ENCODE measurements around the gene SP3. TPM values are rescaled to one million over a fixed set of nuclear protein-coding genes. Genes with fewer than 3 reads are reported as not detected.
A peak's percentile ranks its signal among the peaks of the same experiment; 100 is the strongest.

Gene SP3
- polyA plus RNA-seq, 6 donors from 2014 or later, result 45.7 to 84.3 (median 66.9) TPM

- peak; percentile 96 to 98 for ATAC-seq (ENCODE audit: low read depth in 2 of 2)
- DNase-seq, result peak; percentile 14
- H3K4me1 Mint-ChIP-seq, result peaks cover 21 to 30% (median 25%) of the 10 kb centered on the region in 3 donors
- no peaks in the 10 kb centered on the region for H3K36me3 Mint-ChIP-seq
- peak overlapping the region in 5 of 6 donors; percentile 13 to 92 (median 89) for H3K27ac Mint-ChIP-seq
- no peaks in the 10 kb centered on the region for H3K27me3 Mint-ChIP-seq
- peak overlapping the region; percentile 2 to 85 (median 70) for H3K4me3 Mint-ChIP-seq
- H3K9me3 Mint-ChIP-seq, result no peaks in the 10 kb centered on the region
Measured at GRCh38 chr2:173990970-173991819, 26.0 kb upstream of the SP3 start.

DNA sequence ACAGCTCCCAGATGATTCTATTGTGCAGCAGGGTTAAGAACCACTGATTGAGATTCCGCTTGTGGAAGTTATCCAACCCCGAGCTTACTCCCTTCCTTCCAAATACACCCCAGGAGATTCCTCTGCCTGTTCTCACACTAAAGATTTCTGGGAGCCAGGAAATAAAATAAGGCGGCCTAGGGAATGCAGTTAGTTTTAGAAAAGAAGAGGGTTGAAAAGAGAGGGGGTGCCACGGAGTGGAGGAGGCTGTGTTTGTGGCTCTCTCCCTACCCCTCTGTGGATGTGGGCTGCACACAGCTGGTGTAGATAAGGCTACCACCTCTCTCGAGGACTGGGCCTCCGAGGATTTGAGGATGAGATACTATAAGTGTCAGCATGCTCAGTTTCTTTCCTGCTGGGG lies 25.1 kb upstream of the SP3 start:
- DNase-seq, result no peak
- no peaks in the 10 kb centered on the region for H3K36me3 Mint-ChIP-seq
- H3K27me3 Mint-ChIP-seq, result no peaks in the 10 kb centered on the region
- H3K4me1 Mint-ChIP-seq, result peaks cover 21 to 29% (median 25%) of the 10 kb centered on the region in 3 donors
- H3K4me3 Mint-ChIP-seq, result peak overlapping the region in 4 of 8 donors; percentile 26 to 76 (median 64)
- no peak for ATAC-seq (ENCODE audit: low read depth in 2 of 2)
- no peaks in the 10 kb centered on the region for H3K9me3 Mint-ChIP-seq
- H3K27ac Mint-ChIP-seq, result peak overlapping the region in 2 of 6 donors; percentile 24 to 89

- Mint-ChIP-seq H3K4me3 (no peak overlapping the region), H3K36me3 (no peaks in the 10 kb centered on the region), H3K27ac (peak overlapping the region in 2 of 6 donors; percentile 75 to 89), H3K27me3 (no peaks in the 10 kb centered on the region), H3K4me1 (peaks cover 21 to 29% (median 25%) of the 10 kb centered on the region in 3 donors), H3K9me3 (no peaks in the 10 kb centered on the region)
- DNase-seq, result no peak
- ATAC-seq (ENCODE audit: low read depth in 2 of 2), result no peak
Measured at GRCh38 chr2:173989884-173990215, 24.7 kb upstream of the SP3 start.

- peak overlapping the region in 2 of 6 donors; percentile 75 to 89 for H3K27ac Mint-ChIP-seq
- no peaks in the 10 kb centered on the region for H3K27me3 Mint-ChIP-seq
- no peak for ATAC-seq (ENCODE audit: low read depth in 2 of 2)
- H3K36me3 Mint-ChIP-seq, result no peaks in the 10 kb centered on the region
- peak overlapping the region in 1 of 8 donors; percentile 30 for H3K4me3 Mint-ChIP-seq
- no peaks in the 10 kb centered on the region for H3K9me3 Mint-ChIP-seq
- H3K4me1 Mint-ChIP-seq, result peaks cover 21 to 29% (median 25%) of the 10 kb centered on the region in 3 donors
- no peak for DNase-seq
Measured at GRCh38 chr2:173989160-173989883, 24.1 kb upstream of the SP3 start.

- peaks cover 20 to 24% (median 20%) of the 10 kb centered on the region in 3 donors for H3K4me1 Mint-ChIP-seq
- no peak for ATAC-seq (ENCODE audit: low read depth in 2 of 2)
- no peak overlapping the region for H3K27ac Mint-ChIP-seq
- DNase-seq, result no peak
- no peaks in the 10 kb centered on the region for H3K36me3 Mint-ChIP-seq
- no peaks in the 10 kb centered on the region for H3K27me3 Mint-ChIP-seq
- no peak overlapping the region for H3K4me3 Mint-ChIP-seq
- no peaks in the 10 kb centered on the region for H3K9me3 Mint-ChIP-seq
Measured at GRCh38 chr2:173986805-173987204, 21.6 kb upstream of the SP3 start.

- H3K9me3 Mint-ChIP-seq, result no peaks in the 10 kb centered on the region
- DNase-seq (no peak), ATAC-seq (ENCODE audit: low read depth in 2 of 2) (no peak)
- H3K27me3 Mint-ChIP-seq, result no peaks in the 10 kb centered on the region
- peaks cover 8 to 12% (median 8%) of the 10 kb centered on the region in 3 donors for H3K4me1 Mint-ChIP-seq
- no peak overlapping the region for H3K4me3 Mint-ChIP-seq
- H3K36me3 Mint-ChIP-seq, result no peaks in the 10 kb centered on the region
- H3K27ac Mint-ChIP-seq, result no peak overlapping the region
Measured at GRCh38 chr2:173985605-173985992, 20.4 kb upstream of the SP3 start.

GRCh38 chr2:173984866-173985604 lies 19.9 kb upstream of the SP3 start:
- DNase-seq (no peak), ATAC-seq (ENCODE audit: low read depth in 2 of 2) (no peak)
- H3K4me3 Mint-ChIP-seq, result no peak overlapping the region
- H3K4me1 Mint-ChIP-seq, result peaks cover 3 to 7% (median 4%) of the 10 kb centered on the region in 3 donors
- H3K27me3 Mint-ChIP-seq, result no peaks in the 10 kb centered on the region
- no peaks in the 10 kb centered on the region for H3K9me3 Mint-ChIP-seq
- H3K36me3 Mint-ChIP-seq, result no peaks in the 10 kb centered on the region
- no peak overlapping the region for H3K27ac Mint-ChIP-seq

DNA sequence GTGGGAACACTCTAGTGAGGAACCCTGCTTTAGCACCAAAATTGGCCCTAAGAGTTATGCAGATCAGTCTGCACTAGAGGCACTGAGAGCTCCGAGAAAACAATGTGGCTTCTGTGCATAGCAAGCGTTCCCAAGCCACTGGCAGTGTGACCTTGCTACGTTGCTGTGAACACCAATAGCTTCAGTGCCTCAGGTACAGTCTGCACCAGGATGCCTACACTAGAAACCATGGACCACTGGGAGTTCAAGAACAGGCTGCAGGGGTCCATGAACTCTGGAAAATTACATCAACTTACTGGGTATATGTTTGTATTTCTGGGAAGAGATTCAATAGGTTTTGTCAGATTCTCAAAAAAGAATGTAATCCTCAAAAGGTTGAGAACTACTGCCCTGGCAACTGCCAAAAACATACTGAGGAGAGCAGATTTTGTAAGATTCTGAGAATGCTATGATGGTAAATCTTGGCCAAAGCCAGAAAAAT lies 18.3 kb upstream of the SP3 start:
- Mint-ChIP-seq H3K36me3 (no peaks in the 10 kb centered on the region), H3K27ac (no peak overlapping the region), H3K4me1 (no peaks in the 10 kb centered on the region), H3K4me3 (no peak overlapping the region), H3K9me3 (no peaks in the 10 kb centered on the region), H3K27me3 (peaks cover 0 to 7% (median 0%) of the 10 kb centered on the region in 3 donors)
- no peak for ATAC-seq (ENCODE audit: low read depth in 2 of 2)
- DNase-seq, result no peak

DNA sequence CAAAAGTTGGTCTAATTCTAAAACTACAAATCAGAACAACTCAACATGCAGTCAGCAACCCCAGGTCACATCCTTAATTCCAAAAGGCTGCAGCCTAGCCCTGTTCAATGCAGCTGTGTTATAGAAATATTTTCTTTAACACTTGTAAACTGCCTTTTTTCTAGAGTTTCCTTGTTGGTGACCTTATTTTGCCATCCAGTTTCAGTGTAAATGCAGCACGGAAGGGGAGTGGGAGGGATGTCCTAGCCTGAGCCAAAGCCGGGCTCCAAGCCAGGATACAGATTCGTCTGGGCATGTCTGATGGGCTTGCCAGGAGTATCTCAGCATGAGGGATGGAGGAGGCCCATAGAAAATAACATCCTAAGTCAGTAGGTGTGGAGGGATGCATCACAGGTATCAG lies 17.7 kb upstream of the SP3 start:
- no peaks in the 10 kb centered on the region for H3K4me1 Mint-ChIP-seq
- H3K27ac Mint-ChIP-seq, result no peak overlapping the region
- ATAC-seq (ENCODE audit: low read depth in 2 of 2) (no peak), DNase-seq (no peak)
- no peaks in the 10 kb centered on the region for H3K9me3 Mint-ChIP-seq
- H3K27me3 Mint-ChIP-seq, result peaks cover 0 to 7% (median 0%) of the 10 kb centered on the region in 3 donors
- H3K4me3 Mint-ChIP-seq, result no peak overlapping the region
- H3K36me3 Mint-ChIP-seq, result no peaks in the 10 kb centered on the region

- no peak for ATAC-seq (ENCODE audit: low read depth in 2 of 2)
- H3K9me3 Mint-ChIP-seq, result no peaks in the 10 kb centered on the region
- peaks cover 0 to 7% (median 0%) of the 10 kb centered on the region in 3 donors for H3K27me3 Mint-ChIP-seq
- H3K36me3 Mint-ChIP-seq, result no peaks in the 10 kb centered on the region
- H3K4me3 Mint-ChIP-seq, result no peak overlapping the region
- no peak for DNase-seq
- no peak overlapping the region for H3K27ac Mint-ChIP-seq
- H3K4me1 Mint-ChIP-seq, result no peaks in the 10 kb centered on the region
Measured at GRCh38 chr2:173982182-173982714, 17.1 kb upstream of the SP3 start.

DNA sequence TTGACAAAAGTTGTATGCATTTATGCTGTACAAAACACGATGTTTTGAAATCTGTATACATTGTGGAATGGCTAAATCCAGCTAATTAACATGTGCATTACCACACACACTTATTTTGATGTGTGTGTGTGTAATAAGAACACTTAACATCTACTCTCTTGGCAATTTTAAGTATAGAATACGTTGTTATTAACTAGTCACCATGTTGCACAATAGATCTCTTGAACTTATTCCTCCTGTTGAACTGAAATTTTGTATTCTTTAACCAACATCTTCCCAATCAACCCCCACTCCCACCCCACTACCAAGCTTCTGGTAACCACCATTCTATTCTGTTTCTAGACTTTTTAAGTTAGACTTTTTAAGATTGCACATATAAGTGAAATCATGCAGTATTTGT lies 16.3 kb upstream of the SP3 start:
- Mint-ChIP-seq H3K4me3 (no peak overlapping the region), H3K9me3 (no peaks in the 10 kb centered on the region), H3K27me3 (peaks cover 0 to 7% (median 0%) of the 10 kb centered on the region in 3 donors), H3K27ac (no peak overlapping the region), H3K4me1 (no peaks in the 10 kb centered on the region), H3K36me3 (no peaks in the 10 kb centered on the region)
- DNase-seq, result no peak
- ATAC-seq (ENCODE audit: low read depth in 2 of 2), result no peak

- DNase-seq, result no peak
- Mint-ChIP-seq H3K36me3 (no peaks in the 10 kb centered on the region), H3K4me3 (no peak overlapping the region), H3K27ac (peak overlapping the region in 2 of 6 donors; percentile 33 to 72), H3K27me3 (peaks cover 0 to 7% (median 0%) of the 10 kb centered on the region in 3 donors), H3K4me1 (no peaks in the 10 kb centered on the region), H3K9me3 (no peaks in the 10 kb centered on the region)
- no peak for ATAC-seq (ENCODE audit: low read depth in 2 of 2)
Measured at GRCh38 chr2:173979751-173980351, 14.7 kb upstream of the SP3 start.

DNA sequence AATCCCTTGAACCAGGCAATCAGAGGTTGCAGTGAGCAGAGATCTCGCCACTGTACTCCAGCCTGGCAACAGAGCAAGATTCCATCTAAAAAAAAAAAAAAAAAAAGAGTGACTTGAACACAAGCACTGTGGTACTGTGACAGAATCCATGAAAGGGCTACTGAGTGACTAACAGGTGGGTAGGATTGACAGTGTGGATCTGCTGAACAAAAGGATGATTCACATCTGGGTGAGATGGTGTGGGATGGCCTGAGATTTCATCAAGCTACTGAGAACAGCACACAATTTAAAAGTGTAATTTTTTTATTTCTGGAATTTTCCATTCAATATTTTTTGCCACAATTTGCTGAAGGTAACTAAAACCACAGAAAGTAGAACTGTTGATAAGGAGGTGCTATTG lies 13.3 kb upstream of the SP3 start:
- Mint-ChIP-seq H3K4me1 (no peaks in the 10 kb centered on the region), H3K4me3 (no peak overlapping the region), H3K9me3 (no peaks in the 10 kb centered on the region), H3K36me3 (no peaks in the 10 kb centered on the region), H3K27me3 (peaks cover 0 to 7% (median 0%) of the 10 kb centered on the region in 3 donors), H3K27ac (no peak overlapping the region)
- ATAC-seq (ENCODE audit: low read depth in 2 of 2) (no peak), DNase-seq (no peak)

Measured in naive B cell (primary cell).